Lower lobe of right lung (tissue), 2 donors: ENCODE measurements around the gene MCTP2. TPM values are rescaled to one million over a fixed set of nuclear protein-coding genes. Genes with fewer than 3 reads are reported as not detected.

ENCODE experiments used
- ATAC-seq, 2 donors: fragments of 200-7000 bp; cut with Tn5 transposase; one replicate each; pipeline ENCODE4 v1.9.1; 2020 to 2022; ENCODE audit warnings: mild to moderate bottlenecking in 2 of 2, moderate library complexity in 2 of 2
- DNase-seq: peaks from one replicate; pipeline ENCODE4 v3.0.0-alpha.2; 2020
- H3K27ac ChIP-seq: fragments of 200-600 bp; one replicate; pipeline ENCODE4 v1.8.0; 2022
- H3K27me3 ChIP-seq: fragments of 200-600 bp; one replicate; pipeline ENCODE4 v1.8.0; 2022; ENCODE audit warnings: low read depth
- H3K36me3 ChIP-seq: fragments of 200-600 bp; one replicate; pipeline ENCODE4 v1.8.0; 2022; ENCODE audit warnings: mild to moderate bottlenecking
- H3K4me1 ChIP-seq: fragments of 200-600 bp; one replicate; pipeline ENCODE4 v1.8.0; 2022
- H3K4me3 ChIP-seq: fragments of 200-600 bp; one replicate; pipeline ENCODE4 v1.8.0; 2022; ENCODE audit warnings: mild to moderate bottlenecking
- H3K9me3 ChIP-seq: fragments of 200-600 bp; one replicate; pipeline ENCODE4 v1.8.0; 2022
- intact Hi-C: fragments of 100-400 bp; cut with DNase I; formaldehyde crosslinking; loops from one replicate; pipeline ENCODE4 v1.11.0; 2022
- total RNA-seq: library from RNA; stranded (reverse); fragmentation: NEBNext Ultra II Directional; extraction: Animal tissue kit (Norgen Biotek cat#: 25700); gene quantifications from one replicate; pipeline ENCODE4 v1.2.1, GENCODE V29; 2021
- TF ChIP-seq, protein P1 (sequence below): fragments of 200-600 bp; IDR thresholded peaks from one replicate; pipeline ENCODE4 v1.8.0; 2022; ENCODE audit warnings: antibody characterized with exemption, mild to moderate bottlenecking
- donor health status: DM: no; HTN: yes; CAD: no; lungs with severe emphysema.

Gene MCTP2
- total RNA-seq, 1 donor from 2014 or later = 36.1 TPM

DNA sequence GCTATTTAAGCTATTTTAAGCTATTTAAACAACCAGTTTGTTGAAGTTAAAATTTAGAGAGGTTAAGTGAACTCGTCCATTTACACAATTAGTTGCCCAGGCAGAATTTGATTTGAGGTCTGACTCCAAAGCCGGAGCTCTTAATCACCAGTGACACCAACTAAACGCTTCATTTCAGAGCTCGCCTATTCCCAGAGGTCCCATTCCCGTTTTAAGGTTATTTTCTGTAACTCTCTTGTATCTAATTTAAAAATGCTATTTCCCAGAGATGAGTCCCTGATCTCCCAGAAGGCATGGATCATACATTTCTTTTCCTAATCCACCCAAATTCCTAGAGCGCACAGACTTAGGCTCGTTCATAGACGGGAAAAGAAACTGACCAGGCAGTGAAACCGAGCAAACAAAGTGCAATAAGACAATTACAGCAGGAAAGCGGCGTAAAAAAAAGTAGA lies 904 bp upstream of the MCTP2 start:
- Histone ChIP-seq H3K27me3 (no peaks in the 10 kb centered on the region), H3K4me3 (peak overlapping the region; percentile 71), H3K9me3 (no peaks in the 10 kb centered on the region), H3K36me3 (no peaks in the 10 kb centered on the region), H3K27ac (peak overlapping the region; percentile 83), H3K4me1 (peaks cover 34% of the 10 kb centered on the region)
- intact Hi-C loops = no loop called here
- DNase-seq = no peak
- ATAC-seq = peak in 1 of 2 donors; percentile 4
- TF ChIP-seq, protein P1, sequence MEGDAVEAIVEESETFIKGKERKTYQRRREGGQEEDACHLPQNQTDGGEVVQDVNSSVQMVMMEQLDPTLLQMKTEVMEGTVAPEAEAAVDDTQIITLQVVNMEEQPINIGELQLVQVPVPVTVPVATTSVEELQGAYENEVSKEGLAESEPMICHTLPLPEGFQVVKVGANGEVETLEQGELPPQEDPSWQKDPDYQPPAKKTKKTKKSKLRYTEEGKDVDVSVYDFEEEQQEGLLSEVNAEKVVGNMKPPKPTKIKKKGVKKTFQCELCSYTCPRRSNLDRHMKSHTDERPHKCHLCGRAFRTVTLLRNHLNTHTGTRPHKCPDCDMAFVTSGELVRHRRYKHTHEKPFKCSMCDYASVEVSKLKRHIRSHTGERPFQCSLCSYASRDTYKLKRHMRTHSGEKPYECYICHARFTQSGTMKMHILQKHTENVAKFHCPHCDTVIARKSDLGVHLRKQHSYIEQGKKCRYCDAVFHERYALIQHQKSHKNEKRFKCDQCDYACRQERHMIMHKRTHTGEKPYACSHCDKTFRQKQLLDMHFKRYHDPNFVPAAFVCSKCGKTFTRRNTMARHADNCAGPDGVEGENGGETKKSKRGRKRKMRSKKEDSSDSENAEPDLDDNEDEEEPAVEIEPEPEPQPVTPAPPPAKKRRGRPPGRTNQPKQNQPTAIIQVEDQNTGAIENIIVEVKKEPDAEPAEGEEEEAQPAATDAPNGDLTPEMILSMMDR = no peak

DNA sequence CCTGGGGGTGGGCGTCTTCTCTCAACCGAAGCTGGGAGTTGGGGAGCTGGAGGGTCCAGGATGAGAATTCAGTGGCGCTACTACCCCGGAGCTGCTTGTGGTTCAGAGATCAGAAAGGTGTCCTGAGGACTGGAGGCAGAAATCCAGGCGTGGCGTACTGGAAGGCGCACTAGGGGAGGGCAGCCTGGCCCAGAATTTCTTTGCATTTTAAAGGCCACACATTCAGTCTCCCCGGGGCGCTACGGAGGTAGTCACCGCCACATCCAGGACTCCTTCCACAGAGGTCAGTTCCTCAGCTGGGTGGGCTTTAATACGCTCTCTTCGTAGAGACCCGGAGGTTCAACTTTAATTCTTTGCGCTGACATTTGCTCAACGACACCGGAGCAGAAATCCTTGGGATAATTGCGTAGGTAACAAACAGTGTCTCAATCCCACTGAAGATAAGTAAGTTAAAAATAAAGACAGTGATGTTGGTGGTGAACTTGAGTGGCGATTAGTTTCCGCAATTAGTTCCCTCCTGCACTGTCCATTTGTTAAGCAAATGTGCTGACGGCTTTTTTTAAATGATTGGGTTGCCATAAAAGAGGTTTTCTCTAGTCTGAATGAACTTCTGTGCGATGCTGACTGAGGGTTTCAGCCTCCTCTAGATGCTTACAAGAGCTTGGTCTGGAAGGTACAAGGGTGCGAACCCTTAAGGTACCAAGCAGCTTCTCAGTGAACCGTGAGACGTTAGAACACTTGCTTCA lies 535 bp downstream of the MCTP2 start:
- intact Hi-C loops = no loop called here
- H3K36me3 ChIP-seq = no peaks in the 10 kb centered on the region
- peaks cover 37% of the 10 kb centered on the region for H3K4me1 ChIP-seq
- H3K27me3 ChIP-seq = no peaks in the 10 kb centered on the region
- H3K27ac ChIP-seq = peak overlapping the region; percentile 83
- TF ChIP-seq, protein P1 = no peak
- DNase-seq (no peak), ATAC-seq (peak; percentile 47 to 56)
- no peaks in the 10 kb centered on the region for H3K9me3 ChIP-seq
- H3K4me3 ChIP-seq = peak overlapping the region; percentile 71

DNA sequence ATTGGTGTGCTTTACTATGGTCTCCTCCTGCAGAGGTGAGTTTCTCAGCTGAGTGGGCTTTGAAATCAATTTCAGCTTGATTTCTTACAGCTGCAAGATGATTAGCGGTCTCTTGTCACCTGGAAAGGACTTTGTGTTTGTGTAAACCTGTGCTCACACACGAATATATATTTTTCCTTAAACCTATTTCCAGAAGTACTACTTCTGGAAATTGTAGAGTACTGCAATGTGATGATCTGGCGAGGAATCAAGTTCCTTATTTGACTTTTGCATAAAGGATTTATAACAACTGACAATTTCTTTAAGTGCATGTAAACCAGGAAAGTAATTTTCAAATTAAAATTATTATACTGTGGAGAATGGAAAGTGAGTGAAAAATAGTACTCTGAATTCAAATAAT lies 2.1 kb downstream of the MCTP2 start:
- H3K4me3 ChIP-seq = peak overlapping the region; percentile 71
- intact Hi-C loops = no loop called here
- TF ChIP-seq, protein P1 = no peak
- no peaks in the 10 kb centered on the region for H3K9me3 ChIP-seq
- no peak overlapping the region for H3K27ac ChIP-seq
- no peaks in the 10 kb centered on the region for H3K27me3 ChIP-seq
- ATAC-seq = no peak
- no peaks in the 10 kb centered on the region for H3K36me3 ChIP-seq
- H3K4me1 ChIP-seq = peaks cover 50% of the 10 kb centered on the region
- DNase-seq = no peak

DNA sequence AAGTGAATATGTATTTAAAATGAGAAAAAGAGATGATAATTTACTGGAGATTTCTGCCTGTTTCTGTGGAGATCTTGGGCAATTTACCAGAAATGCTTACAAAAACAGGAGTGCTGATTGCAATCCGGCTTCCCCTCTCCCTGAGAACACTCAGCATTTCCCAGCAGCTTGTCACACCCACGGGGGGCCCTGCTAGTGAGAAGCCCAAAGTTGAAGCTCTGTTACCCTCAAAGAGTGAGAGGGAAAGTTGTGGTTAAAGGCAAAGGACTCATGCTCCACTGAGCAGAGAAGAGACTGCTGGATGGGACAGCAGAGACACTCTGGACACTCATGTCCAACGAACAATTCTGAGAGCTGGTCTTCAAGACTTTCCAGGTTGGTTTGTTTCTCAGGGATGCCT lies 2.9 kb downstream of the MCTP2 start:
- TF ChIP-seq, protein P1 = no peak

DNA sequence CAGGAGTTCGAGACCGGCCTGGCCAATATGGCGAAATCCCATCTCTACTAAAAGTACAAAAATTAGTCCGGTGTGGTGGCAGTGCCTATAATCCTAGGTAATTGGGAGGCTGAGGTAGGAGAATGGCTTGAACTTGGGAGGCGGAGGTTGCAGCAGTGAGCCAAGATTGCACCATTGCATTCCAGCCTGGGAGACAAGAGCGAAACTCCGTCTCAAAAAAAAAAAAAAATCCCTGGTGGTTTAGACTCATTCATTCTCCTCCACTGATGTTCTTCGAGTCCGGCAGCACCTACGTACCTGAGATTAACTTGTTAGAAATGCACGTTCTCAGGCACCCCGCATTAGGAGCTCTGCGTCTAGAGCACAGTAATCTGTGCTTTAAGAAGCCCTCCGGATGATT lies 3.7 kb downstream of the MCTP2 start:
- DNase-seq (no peak), ATAC-seq (no peak)
- TF ChIP-seq, protein P1 = no peak
- Histone ChIP-seq H3K4me1 (peaks cover 60% of the 10 kb centered on the region), H3K4me3 (no peak overlapping the region), H3K27ac (no peak overlapping the region), H3K27me3 (no peaks in the 10 kb centered on the region), H3K9me3 (no peaks in the 10 kb centered on the region), H3K36me3 (no peaks in the 10 kb centered on the region)
- intact Hi-C loops = no loop called here

More for the DNA sequence above, 2.9 kb downstream of the MCTP2 start:
- H3K4me1 ChIP-seq = peaks cover 58% of the 10 kb centered on the region
- no peaks in the 10 kb centered on the region for H3K27me3 ChIP-seq
- H3K9me3 ChIP-seq = no peaks in the 10 kb centered on the region
- ATAC-seq = peak in 1 of 2 donors; percentile 26
- H3K36me3 ChIP-seq = no peaks in the 10 kb centered on the region
- no peak for DNase-seq
- intact Hi-C loops = no loop called here
- peak overlapping the region; percentile 59 for H3K27ac ChIP-seq
- no peak overlapping the region for H3K4me3 ChIP-seq
